Duodenal mucosa (tissue), 2 donors: ENCODE data around the gene TEN1.

Experiments used
- H3K27ac ChIP-seq: one replicate; pipeline ENCODE4 v1.7.0; 2013; ENCODE audit warnings: low read depth, low read length
- H3K27me3 ChIP-seq, 2 donors: one replicate each; pipeline ENCODE4 v1.7.0; 2013; ENCODE audit warnings: low read length in 2 of 2, control low read depth in 1 of 2; ENCODE audit not compliant: insufficient read depth in 2 of 2, control insufficient read depth in 1 of 2
- H3K36me3 ChIP-seq, 2 donors: one replicate each; pipeline ENCODE4 v1.7.0; 2013; ENCODE audit warnings: low read length in 2 of 2, control low read depth in 1 of 2; ENCODE audit not compliant: insufficient read depth in 2 of 2, control insufficient read depth in 1 of 2
- H3K4me1 ChIP-seq, 2 donors: one replicate each; pipeline ENCODE4 v1.7.0; 2013; ENCODE audit warnings: low read length in 2 of 2, control low read depth in 1 of 2; ENCODE audit not compliant: insufficient read depth in 2 of 2, control insufficient read depth in 1 of 2
- H3K4me3 ChIP-seq, 2 donors: one replicate each; pipeline ENCODE4 v1.7.0; 2013; ENCODE audit warnings: low read length in 2 of 2, low read depth in 1 of 2
- H3K9ac ChIP-seq, 2 donors: one replicate each; pipeline ENCODE4 v1.7.0; 2013; ENCODE audit warnings: low read length in 2 of 2, low read depth in 1 of 2
- H3K9me3 ChIP-seq, 2 donors: one replicate each; pipeline ENCODE4 v1.7.0; 2013; ENCODE audit warnings: low read length in 2 of 2, control low read depth in 1 of 2; ENCODE audit not compliant: control insufficient read depth in 1 of 2

TEN1 gene

DNA sequence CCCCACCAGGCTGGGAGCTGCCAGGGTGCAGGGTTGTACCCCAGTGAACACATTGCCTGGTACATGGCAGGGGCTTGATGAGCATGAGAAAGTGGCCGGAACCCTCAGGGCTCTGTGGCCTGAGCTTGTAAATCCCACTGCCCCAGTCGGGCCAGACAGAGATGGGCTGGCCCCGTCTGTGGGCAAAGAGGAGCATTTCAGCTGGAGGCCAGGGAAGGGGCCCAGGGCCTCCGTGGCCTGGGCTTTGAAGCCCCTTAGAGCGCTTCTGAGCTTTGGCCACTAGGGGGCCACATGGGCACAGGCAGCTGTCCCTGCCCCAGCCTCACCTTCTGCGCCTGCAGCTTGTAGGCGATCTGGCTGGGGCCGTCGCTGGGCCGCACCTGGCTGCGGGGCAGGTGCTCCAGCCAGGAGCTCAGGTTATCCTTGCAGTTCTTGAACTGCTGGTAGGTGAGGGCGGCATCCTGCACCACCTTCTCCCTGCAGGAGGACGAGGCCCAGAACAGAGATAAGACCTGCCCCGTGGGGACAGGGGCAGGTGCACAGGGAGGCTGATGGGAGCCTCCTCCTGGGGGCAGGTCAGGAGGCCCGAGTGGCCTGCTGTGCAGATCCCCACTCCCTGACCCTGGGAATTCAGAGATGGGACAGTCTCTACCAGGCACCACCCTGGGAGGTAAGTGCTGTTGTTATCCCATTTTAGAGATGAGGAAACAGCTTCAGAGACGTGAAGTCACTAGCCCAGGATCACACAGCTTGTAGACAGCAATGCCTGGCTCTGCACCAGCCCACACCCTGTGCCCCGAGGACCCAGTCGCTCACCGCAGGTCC is 35.3 kb downstream of the TEN1 start:
- Histone ChIP-seq H3K4me1 (no peaks in the 10 kb centered on the region), H3K27ac (no peak overlapping the region), H3K9ac (no peak overlapping the region), H3K9me3 (no peaks in the 10 kb centered on the region), H3K36me3 (peaks cover 0 to 40% of the 10 kb centered on the region in 2 donors), H3K4me3 (no peak overlapping the region), H3K27me3 (no peaks in the 10 kb centered on the region)

- H3K4me1 ChIP-seq: no peaks in the 10 kb centered on the region
- no peak overlapping the region for H3K27ac ChIP-seq
- no peak overlapping the region for H3K4me3 ChIP-seq
- H3K9me3 ChIP-seq: no peaks in the 10 kb centered on the region
- no peaks in the 10 kb centered on the region for H3K27me3 ChIP-seq
- H3K9ac ChIP-seq: no peak overlapping the region
- peaks cover 0 to 34% of the 10 kb centered on the region in 2 donors for H3K36me3 ChIP-seq
Observed at GRCh38 chr17:76014925-76015261, 35.9 kb downstream of the TEN1 start.

DNA sequence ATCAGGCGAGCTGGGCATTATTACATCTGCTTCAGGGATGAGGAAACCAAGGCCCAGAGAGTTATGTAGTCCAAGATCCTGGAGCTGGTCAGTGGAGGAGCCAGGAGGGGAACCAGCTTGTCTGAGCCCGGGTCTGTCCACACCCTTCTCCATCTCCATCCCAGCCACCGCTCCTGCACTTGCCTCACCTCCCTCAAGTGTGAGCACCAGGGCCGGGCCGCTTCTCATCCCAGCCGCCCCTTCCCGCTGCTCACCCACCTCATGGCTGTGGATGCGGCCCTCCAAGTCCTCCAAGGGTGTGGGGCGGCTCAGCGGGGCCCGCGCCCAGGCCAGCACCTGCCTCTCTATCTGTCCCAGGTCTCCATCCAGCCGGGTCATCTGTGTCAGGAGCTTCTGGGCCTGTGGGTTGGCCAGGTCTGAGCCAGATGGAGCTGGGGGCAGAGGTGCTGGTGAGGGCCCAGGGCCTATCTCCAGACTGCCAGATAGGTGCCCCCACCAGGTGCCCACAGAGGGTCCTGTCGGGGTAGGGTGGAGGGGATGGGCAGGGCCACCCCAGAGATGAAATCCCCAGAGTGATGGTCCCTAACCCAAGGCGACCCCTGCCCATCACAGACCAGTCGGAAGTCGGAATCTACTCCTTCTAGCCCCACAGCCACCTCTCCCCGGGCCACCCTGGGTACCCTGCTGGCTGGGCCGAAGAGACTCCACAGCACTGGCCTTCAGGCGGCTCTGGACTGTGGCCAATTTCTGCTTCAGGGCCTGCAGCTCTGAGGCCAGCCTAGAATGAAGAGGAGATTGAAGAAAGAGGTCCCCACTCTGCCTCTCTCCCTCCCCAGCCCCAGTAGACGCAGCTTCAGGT is 38.7 kb downstream of the TEN1 start:
- Histone ChIP-seq H3K36me3 (peaks cover 0 to 24% of the 10 kb centered on the region in 2 donors), H3K27me3 (no peaks in the 10 kb centered on the region), H3K4me3 (no peak overlapping the region), H3K9ac (no peak overlapping the region), H3K4me1 (no peaks in the 10 kb centered on the region), H3K27ac (no peak overlapping the region), H3K9me3 (no peaks in the 10 kb centered on the region)

- H3K36me3 ChIP-seq: peaks cover 0 to 30% of the 10 kb centered on the region in 2 donors
- H3K9ac ChIP-seq: no peak overlapping the region
- no peak overlapping the region for H3K27ac ChIP-seq
Observed at GRCh38 chr17:76018340-76018680, 39.3 kb downstream of the TEN1 start.

GRCh38 chr17:76018801-76019200 is 39.8 kb downstream of the TEN1 start:
- no peaks in the 10 kb centered on the region for H3K27me3 ChIP-seq
- no peak overlapping the region for H3K27ac ChIP-seq
- H3K9me3 ChIP-seq: no peaks in the 10 kb centered on the region
- no peak overlapping the region for H3K9ac ChIP-seq
- H3K36me3 ChIP-seq: peaks cover 0 to 27% of the 10 kb centered on the region in 2 donors
- no peak overlapping the region for H3K4me3 ChIP-seq
- no peaks in the 10 kb centered on the region for H3K4me1 ChIP-seq

More at GRCh38 chr17:76018340-76018680, 39.3 kb downstream of the TEN1 start:
- Histone ChIP-seq H3K9me3 (no peaks in the 10 kb centered on the region), H3K4me3 (no peak overlapping the region), H3K4me1 (no peaks in the 10 kb centered on the region), H3K27me3 (no peaks in the 10 kb centered on the region)

DNA sequence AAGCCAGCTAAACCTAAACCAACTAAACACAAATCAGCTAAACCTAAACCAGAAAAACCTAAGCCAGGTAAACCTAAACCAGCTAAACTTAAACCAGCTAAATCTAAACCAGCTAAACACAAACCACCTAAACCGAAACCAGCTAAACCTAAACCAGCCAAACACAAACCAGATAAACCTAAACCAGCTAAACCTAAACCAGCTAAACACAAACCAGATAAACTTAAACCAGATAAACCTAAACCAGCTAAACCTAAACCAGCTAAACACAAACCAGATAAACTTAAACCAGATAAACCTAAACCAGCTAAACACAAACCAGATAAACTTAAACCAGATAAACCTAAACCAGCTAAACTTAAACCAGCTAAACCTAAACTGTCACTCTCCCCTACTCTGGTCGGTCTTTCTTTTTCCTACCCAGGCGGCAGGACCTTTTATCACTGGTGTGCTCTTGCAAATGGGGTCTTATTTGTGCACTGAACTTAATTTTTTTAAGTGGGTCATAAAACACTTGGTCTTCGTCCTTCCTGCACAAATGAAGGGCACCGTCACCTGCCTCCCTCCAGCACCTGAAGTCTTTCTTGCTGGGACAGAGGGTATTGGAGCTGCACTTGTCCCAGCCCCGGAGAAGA is 40.9 kb downstream of the TEN1 start:
- Histone ChIP-seq H3K4me1 (peaks cover 0 to 4% of the 10 kb centered on the region in 2 donors), H3K27ac (no peak overlapping the region)

DNA sequence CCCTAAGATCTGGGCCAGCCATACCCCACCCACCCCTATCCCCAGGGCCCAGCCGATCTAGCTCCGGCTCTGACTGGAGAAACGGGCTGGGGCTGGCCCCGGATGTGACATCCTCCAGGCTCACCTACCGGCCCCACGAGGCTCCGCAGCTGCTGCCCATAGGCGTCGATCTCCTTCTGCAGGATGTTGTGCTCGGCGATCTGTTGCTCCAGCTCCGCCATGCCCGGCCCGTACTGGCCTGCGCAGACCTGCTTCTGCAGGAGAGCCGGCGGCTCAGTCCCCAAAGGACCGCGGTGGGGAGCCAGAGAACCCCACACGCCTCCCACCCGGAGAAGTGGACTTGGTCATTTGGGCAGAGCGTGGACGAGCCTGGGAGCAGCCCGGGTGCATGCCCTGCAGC is 43.2 kb downstream of the TEN1 start:
- Histone ChIP-seq H3K9ac (no peak overlapping the region), H3K9me3 (no peaks in the 10 kb centered on the region), H3K27ac (no peak overlapping the region), H3K4me1 (peaks cover 0 to 11% of the 10 kb centered on the region in 2 donors), H3K36me3 (peaks cover 0 to 18% of the 10 kb centered on the region in 2 donors), H3K27me3 (no peaks in the 10 kb centered on the region), H3K4me3 (no peak overlapping the region)

More for the DNA sequence above, 40.9 kb downstream of the TEN1 start:
- H3K9ac ChIP-seq: no peak overlapping the region
- H3K27me3 ChIP-seq: no peaks in the 10 kb centered on the region
- peaks cover 0 to 19% of the 10 kb centered on the region in 2 donors for H3K36me3 ChIP-seq
- no peaks in the 10 kb centered on the region for H3K9me3 ChIP-seq
- H3K4me3 ChIP-seq: no peak overlapping the region

DNA sequence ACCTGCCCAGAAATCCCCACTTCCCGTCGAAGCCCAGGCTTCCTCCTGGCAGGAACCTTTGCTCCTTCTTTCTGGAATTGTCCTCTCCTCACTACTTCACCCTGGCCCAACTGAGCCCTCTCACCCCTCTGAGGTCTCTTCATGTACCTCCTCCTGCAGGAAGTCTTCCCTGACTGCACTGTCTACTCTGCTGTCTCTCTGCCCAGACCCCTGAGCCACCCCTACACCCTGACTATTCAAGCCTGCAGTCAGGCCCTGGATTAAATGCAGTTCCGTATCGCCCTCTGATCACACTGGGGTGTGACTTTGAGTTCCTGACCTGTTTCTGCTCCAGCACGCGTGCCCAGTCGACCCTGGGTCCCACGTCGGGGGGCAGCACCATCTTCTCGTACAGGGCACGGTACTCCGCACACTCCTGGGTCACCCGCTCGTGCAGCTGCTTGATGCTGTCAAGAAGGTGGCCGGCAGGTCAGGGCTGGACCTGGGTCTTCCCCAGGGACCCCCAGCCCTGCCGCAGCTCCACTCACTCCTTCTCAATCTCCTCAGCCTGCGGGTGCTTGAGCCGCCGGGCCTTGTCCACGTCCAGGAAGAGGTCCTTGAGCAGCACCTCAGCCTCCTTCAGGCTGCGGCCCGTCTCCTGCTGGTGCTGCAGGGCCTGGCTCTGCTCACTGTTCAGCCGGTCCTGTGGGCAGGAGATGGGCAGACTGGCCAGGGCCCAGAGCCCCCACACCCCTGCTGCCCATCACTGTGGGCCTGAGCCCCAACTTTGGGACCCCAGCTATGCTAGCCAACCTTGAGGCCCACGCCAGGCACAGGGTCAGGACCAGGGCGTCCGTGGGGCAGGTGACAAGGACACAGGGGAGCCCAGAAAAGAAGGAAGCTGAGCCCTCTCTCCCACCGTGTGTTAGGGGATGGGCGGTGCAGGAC is 44.2 kb downstream of the TEN1 start:
- Histone ChIP-seq H3K9ac (no peak overlapping the region), H3K27me3 (no peaks in the 10 kb centered on the region), H3K27ac (no peak overlapping the region), H3K4me3 (no peak overlapping the region), H3K4me1 (peaks cover 0 to 18% of the 10 kb centered on the region in 2 donors), H3K36me3 (peaks cover 0 to 16% of the 10 kb centered on the region in 2 donors), H3K9me3 (no peaks in the 10 kb centered on the region)

DNA sequence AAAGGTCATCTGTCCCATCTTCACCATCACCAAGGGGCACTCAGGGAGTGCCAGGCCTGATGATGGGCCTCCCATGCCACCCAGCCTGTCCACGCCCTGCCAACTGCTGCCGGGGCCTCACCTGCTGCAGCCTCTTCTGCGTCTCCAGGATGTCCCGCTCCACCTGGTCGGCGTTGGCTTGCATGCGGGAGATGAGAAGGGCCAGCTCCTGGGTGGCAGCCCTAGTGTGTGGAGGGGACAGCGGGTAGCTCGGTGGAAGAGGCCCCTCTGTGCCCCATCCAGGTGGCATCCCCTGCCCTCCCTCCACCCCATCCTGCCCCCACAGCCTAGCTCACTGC is 44.8 kb downstream of the TEN1 start:
- Histone ChIP-seq H3K9ac (no peak overlapping the region), H3K4me3 (no peak overlapping the region), H3K9me3 (no peaks in the 10 kb centered on the region), H3K27ac (no peak overlapping the region), H3K36me3 (peaks cover 0 to 13% of the 10 kb centered on the region in 2 donors), H3K27me3 (no peaks in the 10 kb centered on the region), H3K4me1 (peaks cover 0 to 24% of the 10 kb centered on the region in 2 donors)
